HG03025 (cell line): ENCODE measurements around the gene RAPGEF2.

Experiments used
- ATAC-seq: cut with Tn5 transposase; IDR thresholded peaks from one replicate; pipeline ENCODE4 v1.9.1; 2021; ENCODE audit warnings: mild to moderate bottlenecking, moderate library complexity; ENCODE audit not compliant: unreplicated experiment, low FRiP score

The RAPGEF2 gene

GRCh38 chr4:159269116-159269515, 166.2 kb downstream of the RAPGEF2 start:
- no peak for ATAC-seq

GRCh38 chr4:159269956-159270355, 167.1 kb downstream of the RAPGEF2 start:
- ATAC-seq: no peak

GRCh38 chr4:159271856-159272255, 169.0 kb downstream of the RAPGEF2 start:
- ATAC-seq: no peak

- ATAC-seq: no peak
Observed at GRCh38 chr4:159272273-159273140, 169.6 kb downstream of the RAPGEF2 start.

- ATAC-seq: no peak
Observed at GRCh38 chr4:159273141-159273438, 170.2 kb downstream of the RAPGEF2 start.

- ATAC-seq: no peak
Observed at GRCh38 chr4:159273841-159274240, 171.0 kb downstream of the RAPGEF2 start.

GRCh38 chr4:159278399-159278798, 175.5 kb downstream of the RAPGEF2 start:
- ATAC-seq: no peak

GRCh38 chr4:159279084-159279483, 176.2 kb downstream of the RAPGEF2 start:
- ATAC-seq: no peak

- ATAC-seq: no peak
Observed at GRCh38 chr4:159280442-159281172, 177.7 kb downstream of the RAPGEF2 start.

- ATAC-seq: no peak
Observed at GRCh38 chr4:159281771-159282170, 178.9 kb downstream of the RAPGEF2 start.

GRCh38 chr4:159282329-159282728, 179.4 kb downstream of the RAPGEF2 start:
- ATAC-seq: no peak

- no peak for ATAC-seq
Observed at GRCh38 chr4:159282944-159283343, 180.1 kb downstream of the RAPGEF2 start.

- ATAC-seq: no peak
Observed at GRCh38 chr4:159283696-159284095, 180.8 kb downstream of the RAPGEF2 start.

- ATAC-seq: no peak
Observed at GRCh38 chr4:159284113-159284512, 181.2 kb downstream of the RAPGEF2 start.

GRCh38 chr4:159284733-159285132, 181.9 kb downstream of the RAPGEF2 start:
- ATAC-seq: no peak

GRCh38 chr4:159287767-159288166, 184.9 kb downstream of the RAPGEF2 start:
- no peak for ATAC-seq

GRCh38 chr4:159289682-159290081, 186.8 kb downstream of the RAPGEF2 start:
- no peak for ATAC-seq

GRCh38 chr4:159290321-159291030, 187.6 kb downstream of the RAPGEF2 start:
- no peak for ATAC-seq

- ATAC-seq: no peak
Observed at GRCh38 chr4:159291176-159291575, 188.3 kb downstream of the RAPGEF2 start.

GRCh38 chr4:159292137-159292896, 189.4 kb downstream of the RAPGEF2 start:
- ATAC-seq: no peak
